Epithelial cell of prostate (primary cell): ENCODE results near the gene MXRA8.
A peak's percentile ranks its signal among the peaks of the same experiment; 100 is the strongest.
"Not testable (repeated sequence)": the region's sequence is repeated elsewhere in the genome, so short reads cannot be mapped to it uniquely, and the experiment has no call there.

Experiments used
- DNase-seq: peaks from one replicate; pipeline ENCODE4 v3.0.0-alpha.2; 2011; ENCODE audit warnings: low read depth, low spot score
- H3K27ac ChIP-seq: fragments of 450-650 bp; 2 replicates; pipeline ENCODE4 v1.5.1; 2017; ENCODE audit warnings: mild to moderate bottlenecking

Gene MXRA8

GRCh38 chr1:1393428-1393827, 35.1 kb upstream of the MXRA8 start:
- no peak overlapping the region for H3K27ac ChIP-seq
- no peak for DNase-seq

- H3K27ac ChIP-seq, result no peak overlapping the region
- no peak for DNase-seq
Observed at GRCh38 chr1:1393014-1393413, 34.7 kb upstream of the MXRA8 start.

DNA sequence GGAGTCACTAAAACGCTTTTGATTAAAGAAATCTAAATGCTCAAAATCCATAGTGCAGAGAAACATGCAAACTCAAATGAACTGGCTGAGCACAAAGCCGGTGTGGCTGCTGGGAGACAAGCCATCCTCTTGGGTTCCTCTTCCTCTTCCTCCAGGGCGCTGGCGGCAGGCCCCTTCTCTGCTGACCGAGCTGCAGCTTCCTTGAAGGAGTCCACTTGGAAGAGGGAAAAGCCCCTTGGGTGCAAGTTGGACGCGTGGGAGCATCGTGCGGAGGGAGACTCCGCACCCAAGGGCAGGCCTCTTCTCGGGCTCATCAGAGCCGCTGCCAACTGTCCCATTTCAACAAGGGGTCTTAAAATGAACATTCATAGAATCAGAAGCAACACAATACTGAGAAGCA, 32.9 kb upstream of the MXRA8 start:
- H3K27ac ChIP-seq, result no peak overlapping the region
- no peak for DNase-seq

GRCh38 chr1:1390675-1391074, 32.3 kb upstream of the MXRA8 start:
- no peak for DNase-seq
- no peak overlapping the region for H3K27ac ChIP-seq

- no peak overlapping the region for H3K27ac ChIP-seq
- DNase-seq, result no peak
Observed at GRCh38 chr1:1388078-1388472, 29.7 kb upstream of the MXRA8 start.

- no peak for DNase-seq
- no peak overlapping the region for H3K27ac ChIP-seq
Observed at GRCh38 chr1:1387098-1388077, 29.0 kb upstream of the MXRA8 start.

DNA sequence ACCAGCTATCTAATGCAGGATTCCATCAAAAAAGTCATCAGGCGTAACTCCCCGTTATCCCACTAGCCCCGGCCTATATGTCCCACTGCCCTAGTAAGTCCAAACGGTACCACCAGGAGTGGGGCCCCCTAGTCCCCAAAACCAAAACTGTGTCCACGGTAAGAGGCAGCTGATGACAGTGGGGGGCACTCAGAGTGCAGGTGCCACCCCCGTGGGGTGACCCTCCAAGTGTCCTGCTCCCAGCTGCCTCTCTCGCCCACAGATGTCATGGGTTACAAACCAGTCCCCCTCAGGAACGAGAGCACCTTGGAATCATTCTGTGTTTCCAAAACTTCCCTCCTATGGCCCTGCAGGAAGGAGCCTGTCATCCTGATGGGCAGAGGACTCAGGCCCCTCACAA, 27.6 kb upstream of the MXRA8 start:
- DNase-seq, result no peak
- H3K27ac ChIP-seq, result no peak overlapping the region

- not testable (repeated sequence) for DNase-seq, H3K27ac ChIP-seq
Observed at GRCh38 chr1:1385339-1385738, 27.0 kb upstream of the MXRA8 start.

GRCh38 chr1:1381294-1381693, 22.9 kb upstream of the MXRA8 start:
- DNase-seq, result no peak
- H3K27ac ChIP-seq, result no peak overlapping the region

- H3K27ac ChIP-seq, result no peak overlapping the region
- no peak for DNase-seq
Observed at GRCh38 chr1:1380860-1381259, 22.5 kb upstream of the MXRA8 start.

GRCh38 chr1:1377540-1378205, 19.3 kb upstream of the MXRA8 start:
- no peak for DNase-seq
- H3K27ac ChIP-seq, result no peak overlapping the region

DNA sequence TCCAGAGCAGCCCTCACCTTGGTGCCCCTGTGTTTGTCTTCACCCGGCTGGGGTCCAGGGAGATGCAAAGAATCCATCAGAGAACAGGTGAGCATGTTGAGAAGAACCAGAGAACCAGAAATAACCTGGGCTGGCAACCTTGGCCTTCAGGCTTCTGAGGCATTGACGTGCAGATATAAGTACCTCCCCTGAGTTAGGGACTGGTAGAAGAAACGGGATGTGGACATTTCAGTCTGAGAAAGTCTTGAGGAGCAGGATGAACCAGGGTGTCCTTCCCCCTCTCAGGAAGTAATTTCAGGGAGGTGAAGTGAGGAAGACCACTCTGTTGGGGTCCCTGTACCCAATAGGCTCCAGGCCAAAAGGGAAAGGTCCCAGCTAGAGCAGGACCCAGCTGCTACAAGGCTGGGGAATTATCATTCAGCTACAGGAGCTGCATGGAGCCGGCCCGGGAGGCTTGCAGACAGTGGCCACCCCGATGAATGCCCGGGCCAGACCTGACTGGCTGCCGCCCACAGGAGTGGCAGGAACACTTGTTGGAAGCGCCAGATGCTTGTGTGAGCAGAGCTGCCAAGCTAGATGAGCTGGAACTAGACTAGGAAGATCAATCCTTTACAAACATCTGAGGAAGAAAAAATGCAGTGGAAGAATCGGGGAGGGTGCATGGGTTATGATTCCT, 18.3 kb upstream of the MXRA8 start:
- H3K27ac ChIP-seq, result no peak overlapping the region
- DNase-seq, result no peak

- H3K27ac ChIP-seq, result peak within 1 kb of the TSS; percentile 87
- DNase-seq, result peak; percentile 99
Observed at GRCh38 chr1:1374929-1375662, 16.7 kb upstream of the MXRA8 start, which contains the start of gene AURKAIP1. AURKAIP1 (minus strand) TSS chr1:1375207; CDS start chr1:1374756, 451 bp downstream.

DNA sequence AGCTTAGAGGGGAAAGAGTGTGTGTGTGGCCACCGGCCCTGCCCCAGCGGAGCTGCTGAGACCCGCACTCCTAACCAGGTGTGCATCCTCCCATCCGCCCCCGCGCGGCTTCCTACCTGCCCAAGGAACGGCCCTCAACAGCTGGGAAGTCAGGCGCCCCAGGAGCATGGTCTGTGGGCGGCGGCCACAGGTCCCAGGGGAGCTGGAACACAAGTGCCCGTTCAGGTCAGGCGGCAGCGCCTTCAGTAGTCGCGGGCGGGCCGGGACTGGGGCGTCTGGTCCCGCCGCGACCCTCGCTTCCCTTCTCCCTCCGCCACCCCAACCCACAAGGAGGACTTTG, 16.2 kb upstream of the MXRA8 start:
- H3K27ac ChIP-seq, result peak overlapping the region; percentile 87
- DNase-seq, result no peak

- H3K27ac ChIP-seq, result peak overlapping the region; percentile 87
- no peak for DNase-seq
Observed at GRCh38 chr1:1373815-1374588, 15.6 kb upstream of the MXRA8 start.

GRCh38 chr1:1373051-1373814, 14.9 kb upstream of the MXRA8 start:
- no peak overlapping the region for H3K27ac ChIP-seq
- DNase-seq, result no peak

DNA sequence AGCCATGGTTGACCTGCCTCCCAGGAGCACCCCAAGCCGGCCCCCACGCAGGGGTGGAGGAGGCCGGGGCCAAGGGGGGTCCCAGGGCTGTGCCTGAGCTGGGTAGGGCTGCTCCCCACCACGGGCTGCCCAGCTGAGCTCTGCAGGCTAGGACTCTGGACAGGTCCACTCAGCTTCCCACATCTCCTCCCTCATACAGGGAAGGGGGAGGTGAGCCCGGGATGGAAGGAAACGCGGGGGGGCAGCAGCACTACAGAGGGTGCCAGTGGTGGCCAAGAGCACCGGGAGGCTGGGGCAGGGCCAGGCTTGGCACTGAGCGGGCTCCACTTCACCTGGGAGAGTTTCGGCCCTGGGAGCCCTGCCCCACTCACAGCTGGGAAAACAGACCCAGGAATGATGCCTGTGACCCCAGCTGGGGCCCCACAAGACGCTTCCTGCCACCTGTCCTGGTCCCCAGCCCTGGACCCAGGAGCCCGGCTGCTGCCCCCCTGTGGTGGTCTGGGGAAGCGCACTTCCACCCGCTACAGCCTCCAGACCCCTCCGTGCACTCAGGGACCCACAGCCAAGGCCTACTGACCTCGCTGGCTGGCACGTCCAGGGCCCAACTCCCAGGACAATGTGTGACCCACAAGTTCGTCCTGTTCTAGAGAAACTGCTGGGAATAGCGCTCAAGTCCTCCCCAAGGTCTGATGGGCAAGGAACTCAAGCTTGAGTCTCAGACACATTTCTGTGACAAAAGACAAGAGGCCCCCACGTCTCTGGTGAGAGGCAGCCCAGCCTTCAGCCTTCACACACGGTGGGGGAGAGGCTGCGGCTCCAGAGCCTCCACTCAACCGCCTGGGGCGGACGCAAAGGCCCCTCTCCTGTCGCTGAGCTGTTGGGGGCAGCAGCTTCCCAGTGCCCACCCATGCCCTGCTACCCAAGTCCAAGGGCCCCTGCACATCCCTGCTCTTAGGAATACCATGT, 13.7 kb upstream of the MXRA8 start:
- no peak for DNase-seq
- H3K27ac ChIP-seq, result no peak overlapping the region

- no peak overlapping the region for H3K27ac ChIP-seq
- no peak for DNase-seq
Observed at GRCh38 chr1:1371364-1371745, 13.0 kb upstream of the MXRA8 start.
